CD1c-positive myeloid dendritic cell (primary cell): ENCODE data around the gene LMBR1L.
"Not testable (repeated sequence)": the region's sequence is repeated elsewhere in the genome, so short reads cannot be mapped to it uniquely, and the experiment has no call there.

Experiments used
- DNase-seq: peaks from one replicate; pipeline ENCODE4 v3.0.0-alpha.2; 2016; ENCODE audit errors: extremely low spot score

Gene LMBR1L

DNA sequence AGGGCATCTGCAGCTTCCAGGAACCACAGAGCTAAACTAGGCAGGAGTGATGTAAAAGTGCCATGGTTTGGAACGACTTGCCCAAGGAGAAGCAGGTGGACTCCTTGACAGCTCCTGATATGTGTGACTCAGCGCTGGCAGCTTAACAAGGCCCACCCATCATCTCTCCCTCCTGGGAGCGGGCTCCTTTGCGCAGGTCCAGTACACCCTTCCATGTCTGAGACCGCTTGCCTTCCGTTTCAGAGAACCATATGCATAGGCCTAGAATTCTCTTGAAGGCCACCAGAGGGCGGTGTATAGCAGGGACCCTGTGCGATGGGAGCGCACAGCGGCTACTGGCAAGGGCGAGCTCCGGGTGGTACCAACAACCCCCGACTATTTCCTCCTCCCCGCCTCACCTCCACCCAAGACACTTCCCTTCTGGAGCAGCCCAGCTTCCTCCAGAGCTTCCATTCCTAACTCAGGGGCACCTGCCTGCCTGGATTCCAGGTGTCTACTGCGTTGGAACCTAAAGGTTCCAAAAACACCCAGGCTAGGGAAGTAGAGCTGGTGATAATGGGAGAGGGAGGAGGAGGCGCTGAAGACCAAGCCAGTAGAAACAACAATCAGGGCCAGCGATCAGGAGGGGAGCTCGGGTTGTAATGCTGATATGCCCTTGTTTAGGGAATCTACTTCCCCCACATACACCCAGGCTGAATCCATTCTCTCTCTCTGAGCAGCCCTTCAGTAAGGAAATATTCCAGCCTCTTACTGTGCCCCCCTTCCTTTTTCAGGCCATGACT lies 22.3 kb downstream of the LMBR1L start:
- DNase-seq = peak; percentile 83

DNA sequence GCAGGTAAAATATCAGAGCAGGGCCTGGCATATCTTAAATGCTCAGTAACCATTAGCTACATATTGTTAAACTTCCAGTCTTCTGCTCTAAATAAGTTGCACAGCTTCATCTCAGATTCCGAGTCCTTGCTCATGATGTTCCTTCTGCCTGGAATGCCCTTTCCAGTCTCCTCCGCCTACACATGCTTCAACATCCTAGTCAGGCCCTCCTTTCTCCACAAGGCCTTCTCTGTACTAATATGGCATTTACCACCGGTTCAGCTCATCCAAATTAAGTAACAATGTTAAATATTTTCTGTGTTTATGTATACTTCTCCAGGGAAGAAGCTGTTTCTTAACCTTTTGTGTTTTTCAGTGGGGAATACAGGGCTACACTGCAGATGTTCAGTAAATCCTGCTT lies 24.5 kb downstream of the LMBR1L start:
- DNase-seq = no peak

DNA sequence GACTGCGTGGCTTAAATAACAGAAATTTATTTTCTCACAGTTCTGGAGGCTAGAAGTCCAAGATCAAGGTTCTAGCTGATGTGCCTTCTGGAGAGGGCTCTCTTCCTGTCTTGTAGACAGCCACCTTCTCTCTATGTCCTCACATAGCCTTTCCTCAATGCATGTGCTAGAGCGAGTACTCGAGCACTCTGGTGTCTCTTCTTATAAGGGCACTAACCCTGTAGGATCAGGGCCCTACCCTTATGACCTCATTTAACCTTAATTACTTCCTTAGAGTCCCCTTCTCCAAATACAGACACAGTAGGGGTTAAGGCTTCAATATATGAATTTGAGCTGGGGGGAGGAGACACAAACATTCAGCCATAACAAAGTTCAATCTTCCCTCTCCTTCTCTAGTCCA lies 26.2 kb downstream of the LMBR1L start:
- no peak for DNase-seq

DNA sequence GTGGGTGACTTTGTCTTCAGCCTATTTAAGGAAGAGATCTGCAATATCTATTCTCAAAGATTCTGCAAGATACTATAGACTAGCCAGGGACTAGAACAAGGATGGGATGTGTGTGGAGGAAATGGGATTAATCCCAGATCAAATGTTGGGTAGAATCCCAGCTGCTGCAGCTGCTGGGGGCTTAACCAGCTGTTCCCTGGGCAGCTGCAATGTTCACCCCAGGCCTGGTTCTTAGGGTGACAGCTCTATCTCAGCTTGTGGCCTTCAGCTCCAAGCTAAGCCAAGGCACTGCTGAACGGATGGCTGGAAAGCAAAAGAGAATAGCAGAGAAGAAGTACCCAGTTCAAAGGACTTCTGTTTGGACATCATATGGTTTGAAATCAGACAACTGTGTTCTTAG lies 30.9 kb downstream of the LMBR1L start:
- DNase-seq = no peak

DNA sequence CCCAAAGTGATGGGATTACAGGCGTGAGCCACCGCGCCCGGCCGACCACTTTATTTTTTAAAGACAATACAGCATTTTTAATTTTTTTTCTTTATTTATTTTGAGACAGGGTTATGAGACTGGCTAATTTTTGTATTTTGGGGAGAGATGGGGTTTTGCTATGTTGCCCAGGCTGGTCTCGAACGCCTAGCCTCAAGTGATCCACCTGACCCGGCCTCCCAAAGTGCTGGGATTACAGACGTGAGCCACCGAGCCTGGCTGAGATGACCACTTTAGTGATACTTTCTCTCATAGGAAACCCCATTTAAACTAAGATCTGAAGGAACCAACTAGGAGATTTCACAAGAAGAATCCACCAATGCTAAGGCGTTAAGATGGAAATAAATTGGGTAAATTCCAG lies 39.7 kb downstream of the LMBR1L start:
- no peak for DNase-seq

DNA sequence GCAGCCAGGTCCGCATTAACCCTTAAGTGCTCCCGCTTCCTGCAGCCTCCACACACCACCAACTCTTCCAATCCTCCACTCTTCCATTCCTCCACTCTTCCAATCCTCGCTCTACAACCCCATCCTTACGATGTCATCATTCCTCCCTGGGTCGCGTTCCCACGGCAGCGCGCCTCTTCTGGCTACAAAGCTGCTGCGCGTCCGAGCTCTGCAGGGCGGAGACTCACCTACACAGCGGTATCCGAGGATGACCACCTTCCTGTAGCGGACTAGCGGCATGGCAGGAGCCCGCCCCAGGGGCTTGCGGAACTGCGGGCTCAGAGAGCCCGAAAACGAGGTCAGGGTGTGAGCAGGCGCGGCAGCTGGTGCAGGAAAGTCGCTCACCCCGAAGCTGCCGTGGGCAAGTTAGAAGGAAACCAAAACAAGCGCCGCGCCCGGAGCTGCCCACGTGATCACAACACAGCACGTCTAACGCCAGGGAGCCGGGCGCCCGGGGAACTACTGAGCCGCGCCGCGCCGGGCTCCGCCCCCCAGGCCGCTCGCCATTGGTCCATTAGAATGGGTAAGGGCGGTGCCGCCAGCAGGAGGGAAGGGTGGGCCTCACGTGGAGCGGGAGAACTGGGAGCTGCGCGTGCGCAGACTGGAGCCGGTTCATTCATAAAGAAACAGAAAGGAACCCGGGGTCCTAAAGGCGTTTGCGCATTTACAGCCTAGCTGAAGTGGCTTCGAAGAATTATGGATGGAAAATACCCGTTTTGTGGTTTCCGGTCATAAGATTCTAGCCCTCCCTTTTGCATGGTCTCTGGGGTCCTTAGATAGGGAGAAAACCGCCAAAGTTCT lies 40.9 kb downstream of the LMBR1L start, which contains the start of gene RHEBL1:
RHEBL1 (minus strand) TSS at position 473 of the 840 bp plus-strand sequence; CDS start at position 279, 194 bp downstream.
- DNase-seq = peak; percentile 99

DNA sequence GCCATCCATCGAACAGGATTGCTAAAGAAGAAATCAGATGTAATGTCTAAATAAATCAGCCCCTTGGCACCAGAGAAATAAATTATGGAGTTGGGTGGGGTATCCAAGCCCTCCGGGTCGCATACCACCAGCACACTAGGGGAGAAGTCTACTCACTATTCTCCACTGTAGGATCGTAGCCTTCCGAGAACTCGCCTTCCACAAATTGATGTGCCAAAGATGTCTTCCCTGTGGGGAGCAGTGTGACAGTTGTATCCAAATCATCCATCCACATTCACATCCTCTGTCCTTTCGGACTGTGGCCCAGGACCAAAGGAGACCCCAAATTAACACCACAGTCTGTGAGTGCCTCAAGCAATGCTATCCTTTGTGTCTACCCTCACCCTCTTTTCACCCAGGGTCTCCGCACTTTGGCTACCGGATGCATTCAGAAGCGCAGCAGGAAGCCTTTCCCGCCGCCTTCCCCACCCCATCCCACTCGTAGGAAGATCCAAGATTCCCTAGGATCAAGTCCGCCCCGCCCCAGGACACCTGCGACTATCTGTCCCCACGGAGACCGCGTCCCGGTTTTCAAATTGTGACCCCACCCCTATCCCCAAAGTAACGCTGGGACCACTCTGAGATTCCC lies 41.7 kb downstream of the LMBR1L start:
- DNase-seq = no peak

DNA sequence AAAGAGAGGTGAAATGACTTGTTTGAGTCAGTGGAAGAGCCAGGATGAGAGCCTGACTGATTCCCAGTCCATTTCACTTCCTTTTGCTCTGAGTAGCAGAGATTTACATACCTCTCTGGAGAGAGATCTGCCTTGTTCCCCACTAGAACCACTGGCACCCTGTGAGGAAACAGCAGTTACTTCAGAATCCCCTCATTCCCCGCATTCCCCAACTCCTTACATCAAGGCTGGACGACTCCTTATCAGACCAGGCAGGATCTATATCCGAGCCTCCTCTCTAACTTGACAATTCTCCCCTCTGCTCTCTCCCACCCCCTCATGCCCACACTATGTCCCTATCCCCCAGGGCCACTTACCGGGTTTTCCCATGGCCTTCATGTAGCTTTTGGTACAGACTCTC lies 44.5 kb downstream of the LMBR1L start:
- DNase-seq = no peak

DNA sequence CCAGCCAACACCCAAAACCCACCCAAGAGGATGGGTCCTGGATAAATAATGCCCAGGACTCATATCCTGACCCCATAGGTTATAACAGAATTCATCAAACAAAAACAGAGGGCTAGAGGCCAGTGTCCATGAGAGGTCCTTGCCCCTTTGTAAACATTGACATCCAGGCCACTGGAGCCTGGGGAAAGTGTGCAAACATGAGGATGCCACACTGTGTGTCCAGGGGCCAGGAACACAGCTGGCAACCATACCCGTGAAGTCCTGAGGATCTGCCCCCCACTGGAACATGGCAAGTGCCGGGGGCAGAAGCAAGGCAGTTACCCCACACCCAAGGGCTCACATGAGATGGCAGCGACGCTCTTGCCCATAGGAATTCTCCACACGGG lies 45.9 kb downstream of the LMBR1L start:
- no peak for DNase-seq

DNA sequence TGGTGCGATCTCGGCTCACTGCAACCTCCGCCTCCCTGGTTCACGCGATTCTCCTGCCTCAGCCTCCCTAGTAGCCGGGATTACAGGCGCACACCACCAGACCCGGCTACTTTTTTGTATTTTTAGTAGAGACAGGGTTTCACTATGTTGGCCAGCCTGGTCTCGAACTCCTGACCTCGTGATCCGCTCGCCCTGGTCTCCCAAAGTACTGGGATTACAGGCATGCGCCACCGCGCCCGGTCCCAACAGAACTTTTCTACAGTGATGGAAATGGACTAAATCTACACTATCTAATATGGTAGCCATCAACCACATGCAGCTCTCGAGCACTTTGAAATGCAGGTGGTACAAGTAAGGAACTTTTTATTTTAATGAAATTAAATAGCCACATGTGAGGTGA lies 48.7 kb downstream of the LMBR1L start:
- not testable (repeated sequence) for DNase-seq

DNA sequence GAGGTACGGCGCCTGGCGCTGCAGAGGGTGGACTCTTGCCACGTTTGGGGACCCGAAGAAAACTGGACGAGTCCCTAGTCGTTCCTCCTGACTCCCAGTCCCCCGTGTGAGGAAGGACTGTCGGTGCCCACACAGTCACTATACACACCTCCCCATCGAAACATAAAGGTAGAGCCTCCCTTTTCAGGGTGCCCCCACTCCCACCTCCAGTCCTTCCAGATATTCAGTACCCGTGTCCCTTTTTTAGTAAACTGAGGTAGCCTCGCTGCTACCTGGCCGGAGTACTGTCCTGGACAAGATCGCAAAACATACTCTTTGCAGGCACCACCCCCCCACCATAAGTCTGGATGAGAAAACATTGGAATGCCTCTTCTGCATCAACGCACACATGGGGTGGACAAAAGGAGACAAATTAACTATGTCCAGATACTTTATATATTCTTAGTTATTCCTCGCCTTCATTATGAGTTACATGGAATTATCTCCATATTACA lies 49.4 kb downstream of the LMBR1L start:
- no peak for DNase-seq

DNA sequence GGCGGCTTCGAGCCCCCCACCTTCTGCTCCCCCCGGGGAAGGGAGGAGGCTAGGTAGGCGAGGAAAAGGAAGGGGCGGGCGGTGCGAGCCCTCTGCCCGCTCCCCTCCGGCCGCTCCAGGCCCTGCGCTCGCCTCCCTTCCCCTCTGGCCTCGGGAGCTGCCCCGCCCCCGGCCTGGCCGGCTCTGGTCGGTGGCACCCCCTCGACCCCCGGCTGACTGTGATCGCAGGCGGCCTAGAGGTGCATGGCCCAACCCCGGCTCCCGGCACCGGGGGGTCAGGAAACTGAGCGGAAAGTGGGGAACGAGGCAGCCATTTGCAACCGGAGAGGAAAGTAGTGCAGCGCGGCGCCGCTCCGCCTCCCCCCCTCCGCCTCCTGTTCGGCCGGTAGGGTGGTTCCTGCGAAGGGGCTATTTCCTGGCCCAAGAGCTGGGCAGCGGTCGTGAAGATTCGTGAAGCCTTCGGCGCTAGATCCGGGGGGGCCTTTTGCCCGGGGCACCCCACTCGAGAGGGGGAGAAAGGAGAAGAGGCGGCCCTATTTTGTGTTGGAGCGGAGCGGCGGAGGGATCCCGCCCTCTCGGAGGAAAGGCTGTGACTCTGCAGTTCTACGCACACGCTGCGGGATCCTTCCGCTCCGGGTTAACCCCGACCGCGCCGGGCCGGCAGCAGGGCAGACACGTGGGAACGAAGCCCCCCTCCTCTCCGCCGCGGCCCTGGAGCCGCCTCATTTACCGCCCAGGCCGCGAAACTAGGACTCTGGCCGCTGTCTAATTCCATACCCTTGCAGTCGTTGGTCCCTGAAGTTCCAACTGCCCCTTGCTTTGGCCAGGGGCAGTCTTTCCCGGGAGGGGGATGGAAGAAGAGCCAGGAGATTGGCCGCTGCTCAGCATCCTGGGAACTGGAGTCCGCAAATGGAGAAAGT lies 50.1 kb downstream of the LMBR1L start, which contains the start of gene KMT2D:
KMT2D (minus strand) TSS at position 558 of the 920 bp plus-strand sequence. CDS start 5,470 bp downstream, outside the sequence.
- peak; percentile 92 for DNase-seq

DNA sequence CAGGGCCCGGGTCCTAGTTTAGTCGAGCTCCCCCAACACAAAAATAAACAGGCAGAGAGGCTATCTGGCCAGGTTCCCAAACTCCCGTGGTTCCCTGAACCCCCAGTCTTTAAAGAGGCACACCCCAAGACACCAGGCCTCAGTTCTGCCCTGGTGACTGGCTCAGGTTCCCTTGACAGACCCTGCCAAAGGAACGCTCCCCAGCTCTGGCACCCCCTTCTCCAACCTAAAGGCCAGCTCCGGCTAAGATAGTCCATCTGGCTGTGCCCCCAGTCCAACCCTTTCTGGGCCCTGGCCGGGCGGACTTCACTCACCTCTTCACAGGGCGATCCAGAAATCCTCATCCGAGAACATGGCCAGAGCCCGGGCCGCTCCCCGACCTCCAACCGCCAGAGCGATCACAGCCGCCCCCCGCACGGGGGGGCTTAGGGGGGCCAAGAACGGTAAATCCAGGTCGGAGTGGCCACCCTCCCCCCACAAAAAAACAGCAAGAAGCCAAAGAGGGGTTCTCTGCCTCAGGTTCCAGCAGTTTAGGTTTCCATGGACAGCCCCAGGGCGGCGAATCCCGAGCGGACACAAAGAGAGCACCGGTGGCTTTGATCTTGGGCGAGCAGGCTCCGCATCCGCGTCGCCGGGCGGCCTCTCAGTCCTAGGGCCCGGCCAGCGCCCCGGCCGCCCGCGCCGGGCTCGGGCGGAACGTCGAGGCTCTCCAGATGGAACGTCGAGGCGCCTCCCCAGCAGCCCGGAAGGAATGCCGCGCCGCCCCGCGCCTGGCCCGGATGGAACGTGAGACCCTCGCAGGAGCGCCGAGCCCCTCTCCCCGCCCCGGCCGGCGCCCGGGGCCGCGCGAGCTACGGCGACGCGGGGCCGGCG lies 51.1 kb downstream of the LMBR1L start:
- no peak for DNase-seq

DNA sequence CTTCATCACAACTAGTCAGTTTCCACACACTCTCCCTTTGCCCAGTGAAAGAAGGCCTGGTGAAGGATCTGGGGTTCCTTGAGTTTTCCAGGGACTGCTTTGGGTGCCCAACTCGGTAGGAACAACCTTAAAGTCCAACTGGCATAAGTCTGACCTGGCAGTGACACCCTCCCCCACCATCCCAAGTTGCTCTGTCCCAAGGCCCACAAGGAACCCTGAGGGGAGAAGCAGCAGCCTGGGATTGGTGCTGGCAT lies 51.7 kb downstream of the LMBR1L start:
- no peak for DNase-seq

DNA sequence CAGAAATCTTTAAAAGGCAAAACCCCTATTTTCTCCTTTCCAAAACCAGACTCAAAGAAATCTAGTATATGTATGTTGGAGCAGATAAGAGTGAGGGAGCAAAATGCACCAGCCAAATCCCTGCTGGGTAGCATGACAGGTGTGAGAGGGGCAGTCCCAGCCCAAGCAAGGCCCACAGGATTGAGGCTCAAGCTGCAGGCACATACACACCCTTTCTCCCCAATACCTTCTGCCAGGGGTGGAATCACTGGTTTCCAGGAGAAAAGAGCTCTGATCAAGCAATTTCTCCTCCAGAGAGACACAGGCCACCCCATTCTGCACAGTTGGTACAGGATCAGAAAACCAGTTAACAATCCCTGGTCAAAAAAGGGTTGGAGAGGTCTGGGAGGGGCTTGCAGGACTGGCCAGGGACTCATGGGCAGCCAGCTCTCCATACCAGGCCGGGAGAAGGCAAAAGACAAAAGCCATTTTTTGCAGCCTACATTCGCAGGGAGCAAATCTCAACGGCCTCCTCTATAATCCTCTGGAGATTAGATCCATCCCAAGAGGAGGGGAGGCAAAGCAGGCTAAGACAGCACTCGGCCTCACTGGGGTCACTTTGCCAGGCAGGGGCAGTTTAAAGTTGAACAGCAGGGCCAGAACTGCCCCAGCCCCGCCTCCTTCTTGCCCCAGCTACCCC lies 52.1 kb downstream of the LMBR1L start:
- no peak for DNase-seq

DNA sequence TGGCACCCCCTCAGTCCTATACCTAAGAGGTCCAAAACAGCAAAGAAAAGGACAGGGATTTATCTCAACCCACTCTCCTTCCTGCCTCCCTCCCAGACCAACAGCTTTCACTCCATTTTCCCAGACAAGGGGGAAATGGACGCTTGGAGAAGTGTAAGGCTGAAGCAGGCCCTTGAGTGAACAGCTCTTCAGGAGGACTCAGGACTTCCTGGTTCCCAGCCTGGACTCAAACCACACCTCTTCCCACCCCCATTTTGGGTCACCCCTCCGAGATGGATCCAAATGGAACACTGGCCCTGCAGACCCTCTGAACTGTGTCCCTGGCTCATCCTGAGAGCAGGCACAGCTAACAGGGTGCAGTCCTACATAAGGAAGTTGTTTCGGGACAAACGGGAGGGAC lies 52.8 kb downstream of the LMBR1L start:
- DNase-seq = peak; percentile 33

DNA sequence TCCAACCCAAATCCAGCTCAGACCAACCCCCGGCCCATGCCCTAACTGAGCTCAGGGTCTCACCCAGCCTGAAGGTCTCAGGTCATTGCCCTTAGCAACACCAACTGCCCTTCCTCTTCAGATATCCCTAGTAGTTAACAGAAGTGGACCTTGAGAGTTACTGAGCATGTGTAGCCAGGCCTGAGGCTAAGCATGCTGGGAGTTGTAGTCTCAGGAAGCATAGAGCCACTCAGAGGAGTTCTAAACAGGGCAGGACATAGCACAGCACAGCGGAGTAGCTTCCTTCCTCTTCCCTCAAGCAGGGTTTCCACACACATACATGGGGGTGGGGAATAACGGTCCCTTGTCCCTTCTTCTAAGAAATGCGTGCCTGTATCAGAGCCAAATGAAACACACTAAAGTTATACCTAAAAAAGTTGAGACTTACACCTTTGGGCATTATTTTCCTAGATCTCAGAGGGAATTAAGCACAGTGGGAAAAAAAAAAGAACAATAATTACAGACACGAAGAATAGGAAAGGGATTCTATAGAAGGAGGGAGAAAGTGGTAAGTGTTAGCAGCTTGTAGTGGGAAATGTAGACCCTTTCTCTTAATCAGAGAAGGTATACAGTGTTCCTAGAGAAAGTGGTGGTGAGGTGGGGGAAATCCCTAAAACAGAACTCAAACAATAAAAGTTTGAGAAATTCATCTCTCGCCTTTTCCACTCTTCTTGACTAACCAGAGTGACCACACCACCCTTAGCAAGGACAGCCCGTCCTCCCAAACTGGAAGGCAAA lies 54.5 kb downstream of the LMBR1L start:
- DNase-seq = peak; percentile 91

DNA sequence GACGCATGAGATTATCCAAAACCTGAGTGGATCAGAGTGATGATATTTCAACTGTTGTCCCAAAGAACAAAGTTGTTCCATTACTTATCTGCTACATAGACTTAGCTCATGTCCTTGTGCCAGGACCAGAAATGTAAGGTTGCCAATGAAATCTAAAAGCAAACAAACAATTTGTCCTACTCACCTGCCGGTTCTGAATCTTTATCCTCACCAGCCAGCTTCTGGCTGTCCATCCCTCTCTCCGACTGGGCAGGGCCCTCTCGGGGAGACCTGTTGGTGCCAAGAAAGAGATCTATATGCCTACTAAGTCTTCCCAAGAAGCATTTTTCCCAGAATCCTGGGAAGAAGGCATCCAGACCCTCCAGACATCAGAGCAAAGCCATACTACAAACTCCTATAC lies 55.6 kb downstream of the LMBR1L start:
- no peak for DNase-seq

DNA sequence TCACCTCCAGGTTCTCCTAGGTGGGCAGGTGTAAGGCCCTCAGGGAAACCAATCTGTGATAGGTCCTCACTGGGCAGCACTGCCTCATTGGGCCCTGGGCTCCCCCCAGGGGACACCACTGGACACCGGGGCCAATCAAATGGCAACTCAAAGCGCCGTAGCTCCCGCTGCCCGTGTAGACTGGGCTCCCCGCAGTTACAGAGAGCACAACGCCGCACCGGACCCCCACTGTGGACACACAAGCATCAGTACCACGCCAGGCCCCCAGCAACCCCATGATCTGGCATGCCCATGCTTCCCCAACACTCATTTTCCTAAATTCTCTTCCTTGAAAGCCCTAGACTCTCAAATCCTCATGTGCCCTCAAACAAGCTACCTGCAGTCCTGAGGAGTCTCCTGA lies 56.1 kb downstream of the LMBR1L start:
- no peak for DNase-seq
